HG03520 (cell line): ENCODE results near the gene TRIM28.

Source experiments
- ATAC-seq: cut with Tn5 transposase; IDR thresholded peaks from one replicate; pipeline ENCODE4 v1.9.1; 2021; ENCODE audit warnings: mild to moderate bottlenecking, moderate library complexity; ENCODE audit not compliant: unreplicated experiment

Gene TRIM28

DNA sequence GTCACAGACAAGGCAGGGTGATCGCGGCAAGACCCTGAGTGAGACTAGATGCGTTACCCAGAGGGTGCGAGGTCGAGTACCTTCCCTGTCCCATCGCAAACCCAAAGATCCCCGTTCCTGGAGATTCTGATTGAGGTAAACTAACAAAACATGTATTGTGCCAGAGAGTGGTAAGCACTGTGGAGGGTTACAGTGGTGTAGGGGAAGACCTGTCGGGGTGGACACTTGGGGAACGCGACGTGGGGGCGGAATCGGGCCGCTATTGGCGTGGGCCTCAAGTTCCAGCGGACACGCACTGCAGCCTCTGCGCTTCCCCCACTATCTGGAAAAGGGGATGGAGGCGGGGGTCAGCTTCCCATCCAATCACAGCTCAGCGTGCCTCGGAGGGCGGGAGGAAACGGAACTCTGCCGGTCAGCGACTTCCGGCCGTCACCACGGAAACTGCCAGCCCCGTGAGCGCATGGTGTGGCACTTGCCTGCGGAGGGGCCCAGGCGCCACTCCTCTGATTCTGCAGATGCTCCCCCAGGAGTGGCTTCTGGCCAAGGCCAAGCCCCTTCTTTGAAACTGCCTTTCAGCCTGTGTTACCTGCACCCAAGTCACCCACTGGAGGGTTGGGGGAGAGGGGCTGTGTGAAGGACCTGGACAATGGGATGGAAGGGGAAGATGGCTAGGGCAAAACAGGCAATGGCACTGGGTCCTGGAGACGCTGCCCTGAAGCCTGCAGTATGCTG is 15.6 kb downstream of the TRIM28 start:
- no peak for ATAC-seq

DNA sequence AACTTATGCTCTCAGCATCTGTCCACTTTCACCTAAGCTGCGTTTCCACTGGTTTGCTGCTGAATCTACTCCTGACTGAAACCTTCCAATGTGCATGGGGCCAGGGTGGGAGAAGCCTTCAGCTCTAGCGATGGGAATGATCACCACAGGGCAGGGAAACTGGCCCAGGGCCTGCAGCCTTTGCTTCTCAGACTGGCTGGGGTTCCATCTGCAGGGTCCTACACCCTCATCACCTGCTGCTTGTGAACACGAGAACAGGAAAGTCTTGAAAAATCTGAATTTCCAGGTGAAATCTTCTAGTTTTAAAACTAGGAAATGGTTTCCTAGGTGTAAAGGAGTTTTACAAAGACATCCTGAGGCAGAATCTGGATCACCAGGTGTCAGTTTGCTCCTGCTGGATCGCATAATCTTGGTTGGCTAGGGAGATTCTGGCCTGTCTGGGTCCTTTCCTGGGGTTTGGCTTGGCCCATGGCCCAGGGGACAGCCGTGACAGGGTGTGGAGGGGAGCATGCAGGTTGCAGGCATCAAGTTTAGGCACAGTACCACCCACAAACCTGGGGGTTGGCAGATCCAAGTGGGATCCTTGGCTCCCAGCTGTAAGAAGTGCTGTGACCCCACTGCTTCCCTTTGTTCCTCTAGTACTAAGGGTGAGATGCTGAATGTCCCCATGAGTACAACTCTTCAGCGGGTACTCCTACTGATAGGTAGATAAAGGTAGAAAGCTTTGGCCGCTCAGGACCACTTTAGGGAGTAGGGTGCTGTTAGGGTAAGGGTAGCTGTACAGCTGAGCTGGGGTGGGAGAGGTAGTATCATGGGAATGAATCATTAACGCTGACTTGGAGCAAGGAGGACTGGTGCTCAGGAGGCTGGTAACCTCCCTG is 16.4 kb downstream of the TRIM28 start:
- ATAC-seq = no peak

DNA sequence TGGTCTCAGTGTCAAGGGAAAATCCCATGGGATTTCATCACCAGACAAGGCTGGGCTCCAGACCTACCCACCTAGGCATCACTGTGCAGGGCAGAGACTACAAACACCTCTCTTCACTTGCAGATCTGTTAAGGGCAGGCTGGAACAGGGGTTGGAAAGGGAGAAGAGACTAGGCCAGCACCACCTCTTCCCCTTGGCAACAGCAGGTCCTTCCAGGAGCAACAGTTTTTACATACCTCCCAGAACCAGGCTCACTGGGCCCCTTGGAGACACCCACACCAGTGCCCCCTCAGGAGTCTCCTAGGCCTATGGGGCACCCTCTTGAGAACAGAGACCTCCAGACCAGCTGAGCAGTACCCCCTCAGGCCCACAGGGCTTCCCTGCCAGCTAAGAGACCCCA is 17.1 kb downstream of the TRIM28 start:
- ATAC-seq = no peak

DNA sequence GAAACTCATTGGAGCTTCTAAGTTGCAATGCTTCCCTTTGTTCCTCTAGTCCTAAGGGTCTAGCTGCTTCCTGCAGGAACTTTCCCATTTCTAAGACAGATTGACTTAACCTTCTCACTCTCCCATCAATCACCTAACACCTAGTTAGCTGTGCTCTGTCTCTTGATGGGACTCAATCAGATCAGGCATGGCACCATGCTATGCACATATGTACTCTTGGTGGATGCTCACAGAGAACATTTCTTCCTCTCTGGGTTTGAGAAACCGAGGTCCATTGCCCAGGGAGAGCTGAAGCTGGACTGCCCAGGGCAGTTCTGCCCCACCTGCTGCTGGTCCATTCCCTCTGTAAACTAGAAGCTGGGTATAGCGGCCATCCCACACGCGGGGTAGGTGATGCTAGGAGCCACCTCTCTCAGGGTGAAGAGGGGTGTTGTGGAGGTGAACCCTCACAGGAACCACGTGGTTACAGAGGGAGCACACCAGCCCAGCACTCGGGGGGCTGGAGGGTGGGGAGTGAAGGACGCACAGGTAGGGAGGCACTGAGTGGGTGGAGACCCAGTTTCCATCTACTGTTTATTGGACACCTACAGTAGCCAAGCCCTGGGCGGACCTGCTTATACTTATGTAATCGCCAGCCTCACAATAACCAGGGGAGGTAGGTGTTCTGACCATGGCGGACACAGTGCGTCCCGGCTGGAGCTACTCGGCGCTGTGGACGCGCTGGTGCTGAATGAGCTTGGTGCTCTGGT is 17.7 kb downstream of the TRIM28 start:
- ATAC-seq = no peak

DNA sequence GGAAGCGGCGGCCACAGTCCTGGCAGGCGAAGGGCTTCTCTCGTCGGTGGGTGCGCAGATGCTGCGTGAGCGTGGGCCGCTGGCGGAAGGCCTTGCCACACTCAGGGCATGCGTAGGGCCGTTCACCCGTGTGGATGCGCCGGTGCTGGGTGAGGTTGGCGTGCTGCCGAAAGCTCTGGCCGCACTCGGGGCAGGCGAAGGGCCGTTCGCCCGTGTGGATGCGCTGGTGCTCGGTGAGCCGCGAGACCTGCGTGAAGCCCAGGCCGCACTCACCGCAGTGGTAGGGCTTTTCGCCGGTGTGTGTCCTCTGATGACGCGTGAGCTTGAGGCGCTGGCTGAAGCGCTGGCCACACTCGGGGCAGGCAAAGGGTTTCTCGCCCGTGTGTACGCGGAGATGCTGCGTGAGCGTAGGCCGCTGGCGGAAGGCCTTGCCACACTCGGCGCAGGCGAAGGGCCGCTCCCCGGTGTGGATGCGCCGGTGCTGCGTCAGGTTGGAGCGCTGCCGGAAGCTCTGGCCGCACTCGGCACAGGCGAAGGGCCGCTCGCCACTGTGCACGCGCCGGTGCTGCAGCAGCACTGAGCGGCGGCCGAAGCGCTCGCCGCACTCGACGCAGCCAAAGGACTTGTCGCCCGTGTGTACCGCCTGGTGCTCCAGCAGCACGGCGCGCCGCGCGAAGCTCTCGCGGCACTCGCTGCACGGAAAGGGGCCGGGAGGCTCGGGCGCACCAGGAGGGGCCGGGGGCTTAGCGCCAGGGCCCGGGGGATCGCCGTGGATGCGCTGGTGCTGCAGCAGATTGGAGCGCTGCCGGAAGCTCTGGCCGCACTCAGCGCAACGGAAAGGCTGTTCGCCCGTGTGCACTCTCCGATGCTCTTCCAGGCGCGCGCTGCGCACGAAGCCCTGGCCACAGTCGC is 18.5 kb downstream of the TRIM28 start:
- ATAC-seq = no peak

DNA sequence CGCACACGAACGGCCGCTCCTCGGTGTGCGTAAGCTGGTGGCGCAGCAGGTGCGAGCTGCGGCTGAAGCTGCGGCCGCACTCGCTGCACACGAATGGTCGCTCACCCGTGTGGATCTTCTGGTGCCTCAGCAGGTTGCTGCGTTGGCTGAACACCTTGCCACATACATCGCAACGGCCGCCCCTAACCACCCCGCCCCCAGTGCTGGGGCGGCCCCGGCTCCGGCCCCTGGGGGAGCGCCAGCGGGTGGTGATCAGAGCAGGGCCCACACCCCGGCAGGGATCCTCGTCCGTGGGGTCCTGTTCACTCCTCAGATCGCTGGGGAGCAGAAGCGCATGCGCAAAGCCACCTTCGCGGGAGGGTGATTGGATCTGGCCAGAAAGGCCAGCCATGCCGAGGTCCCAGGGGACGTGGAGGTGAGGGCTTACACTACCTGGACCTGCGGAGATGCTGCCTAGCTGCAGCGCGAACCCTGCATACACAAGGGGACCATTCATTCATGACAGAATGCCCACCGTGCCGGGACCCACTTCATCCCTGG is 19.2 kb downstream of the TRIM28 start:
- no peak for ATAC-seq

DNA sequence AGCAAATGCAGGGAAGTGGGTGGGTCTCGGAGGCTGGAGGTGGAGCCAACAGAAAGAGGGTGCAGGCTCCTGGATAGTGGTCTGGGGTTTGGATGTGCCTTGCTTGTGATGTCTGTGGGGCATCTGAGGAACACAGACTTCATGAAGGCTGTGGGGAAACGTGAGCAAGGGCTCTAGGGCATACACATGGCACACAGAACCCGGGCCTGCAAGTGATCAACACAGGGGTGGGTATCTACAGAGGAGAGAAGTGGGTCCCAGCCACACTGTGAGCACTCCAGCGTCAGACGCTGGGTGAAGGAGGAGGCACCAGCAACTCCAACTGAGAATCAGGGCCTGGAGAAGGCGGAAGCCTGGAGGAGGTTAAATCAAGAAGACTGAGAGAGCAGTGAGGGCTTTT is 20.0 kb downstream of the TRIM28 start:
- ATAC-seq = no peak

DNA sequence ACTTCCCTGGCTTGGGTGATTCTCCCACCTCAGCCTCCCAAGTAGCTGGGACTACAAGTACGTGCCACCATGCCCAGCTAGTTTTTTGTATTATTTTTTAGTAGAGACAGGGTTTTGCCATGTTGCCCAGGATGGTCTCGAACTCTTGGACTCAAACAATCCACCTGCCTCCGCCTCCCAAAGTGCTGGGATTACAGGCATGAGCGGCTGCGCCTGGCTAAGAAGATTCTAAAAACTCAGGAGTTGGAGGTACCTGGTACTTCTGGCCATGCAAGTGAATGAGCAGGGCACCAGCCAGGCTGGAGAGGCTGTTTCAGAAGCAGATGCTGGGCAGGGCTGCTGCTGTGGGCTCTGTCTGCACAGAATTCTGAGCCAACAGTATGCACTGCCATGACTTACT is 23.1 kb downstream of the TRIM28 start:
- ATAC-seq = no peak

DNA sequence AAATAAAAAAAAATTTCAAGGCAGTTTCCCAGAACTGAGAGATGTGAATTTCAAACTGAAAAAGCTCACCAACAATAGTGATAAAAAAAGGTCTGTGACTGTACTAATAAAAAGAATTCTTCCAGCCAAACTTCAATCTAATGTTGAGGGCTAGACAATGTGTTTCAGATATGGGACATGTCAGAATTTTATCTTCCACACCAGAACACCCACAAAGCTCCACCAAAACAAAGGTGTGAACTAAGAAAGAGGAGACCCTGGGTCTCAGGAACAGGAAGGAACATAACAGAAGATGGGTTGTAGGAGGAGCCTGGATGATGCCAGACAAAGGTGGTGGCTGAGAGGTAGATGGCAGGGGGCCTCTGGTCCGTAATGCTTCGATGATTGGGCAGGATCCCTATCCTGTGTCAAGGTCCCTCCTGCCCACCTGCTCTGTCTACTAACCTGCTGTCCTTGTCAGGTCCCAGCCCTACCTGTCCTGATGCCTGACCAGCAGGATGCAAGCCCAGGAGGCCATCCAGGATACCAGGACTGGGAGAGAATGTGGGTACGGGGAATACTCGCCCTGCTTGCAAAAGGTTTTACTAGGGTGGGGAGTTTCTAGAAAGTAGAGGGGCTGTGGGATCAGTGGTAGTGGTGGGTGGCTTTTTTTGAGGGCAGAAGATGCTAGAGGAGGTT is 24.7 kb downstream of the TRIM28 start:
- ATAC-seq = no peak

DNA sequence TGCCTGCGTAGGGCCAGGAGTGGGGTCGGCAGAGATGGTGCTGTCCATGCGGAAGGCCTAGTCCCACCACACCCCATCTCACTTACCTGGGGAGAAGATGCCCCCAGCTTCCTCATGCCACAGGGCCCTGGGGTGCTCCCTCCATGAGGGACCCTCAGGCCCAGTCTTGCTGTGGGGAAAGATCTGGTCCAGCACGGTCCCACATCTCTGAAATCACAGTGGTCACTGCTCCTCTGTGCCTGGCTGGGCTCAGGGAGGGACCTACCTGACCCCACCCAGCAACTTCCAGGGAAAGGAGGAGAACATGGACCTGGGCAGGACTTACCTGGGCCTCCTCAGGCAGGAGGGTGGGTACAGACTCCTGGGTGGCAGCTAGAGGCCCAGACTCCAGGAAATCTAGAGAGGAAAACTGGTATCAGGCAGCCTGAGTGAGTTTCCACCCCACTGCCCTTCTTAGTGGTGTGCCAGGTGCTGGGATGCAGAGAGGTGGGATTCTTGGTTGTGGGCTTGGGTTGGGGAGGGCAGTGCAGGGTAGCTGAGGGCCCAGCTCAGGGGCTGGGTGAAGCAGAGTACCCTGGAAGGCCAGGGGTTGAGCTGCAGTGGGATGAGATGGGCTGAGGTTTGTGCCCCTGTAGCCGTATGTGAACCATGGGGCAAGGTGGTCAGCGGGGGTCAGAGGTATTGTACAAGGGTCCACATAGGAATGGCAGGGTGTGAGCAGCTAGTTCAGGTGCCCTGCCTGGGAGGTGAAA is 25.5 kb downstream of the TRIM28 start:
- ATAC-seq = no peak

DNA sequence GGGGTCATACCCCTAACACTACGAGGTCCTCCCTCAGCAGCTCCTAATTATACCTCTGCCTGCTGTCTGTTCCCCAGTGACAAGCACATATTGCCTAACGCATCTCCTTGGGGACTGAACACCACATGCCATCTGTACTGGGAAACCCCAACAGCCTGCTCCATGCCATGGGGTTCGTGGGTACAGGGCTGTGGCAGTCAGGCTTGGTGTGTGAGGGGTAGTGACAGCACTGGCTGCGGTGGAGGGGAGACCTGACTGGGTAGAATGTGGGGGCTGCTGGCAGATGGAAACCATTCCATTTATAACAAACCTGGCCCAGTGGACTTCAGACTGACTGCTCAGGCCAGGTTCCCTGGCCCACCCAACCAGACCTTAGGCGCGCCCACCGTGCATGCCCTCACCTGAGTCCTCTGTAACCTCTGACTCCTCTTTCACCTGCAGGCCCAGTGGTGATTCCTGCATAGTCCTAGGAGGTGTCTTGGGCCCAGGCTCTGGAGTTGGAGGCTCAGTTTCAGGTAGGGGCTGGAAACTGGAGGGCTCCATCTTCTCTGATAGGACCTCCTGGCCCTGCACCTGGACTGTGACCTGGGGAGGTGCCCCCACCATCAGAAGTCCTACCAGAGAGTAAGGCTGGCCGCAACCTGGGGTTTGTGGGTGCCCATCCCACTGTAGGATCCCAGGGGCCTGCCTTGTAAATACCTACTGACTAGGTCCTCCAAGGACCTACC is 26.2 kb downstream of the TRIM28 start:
- no peak for ATAC-seq

DNA sequence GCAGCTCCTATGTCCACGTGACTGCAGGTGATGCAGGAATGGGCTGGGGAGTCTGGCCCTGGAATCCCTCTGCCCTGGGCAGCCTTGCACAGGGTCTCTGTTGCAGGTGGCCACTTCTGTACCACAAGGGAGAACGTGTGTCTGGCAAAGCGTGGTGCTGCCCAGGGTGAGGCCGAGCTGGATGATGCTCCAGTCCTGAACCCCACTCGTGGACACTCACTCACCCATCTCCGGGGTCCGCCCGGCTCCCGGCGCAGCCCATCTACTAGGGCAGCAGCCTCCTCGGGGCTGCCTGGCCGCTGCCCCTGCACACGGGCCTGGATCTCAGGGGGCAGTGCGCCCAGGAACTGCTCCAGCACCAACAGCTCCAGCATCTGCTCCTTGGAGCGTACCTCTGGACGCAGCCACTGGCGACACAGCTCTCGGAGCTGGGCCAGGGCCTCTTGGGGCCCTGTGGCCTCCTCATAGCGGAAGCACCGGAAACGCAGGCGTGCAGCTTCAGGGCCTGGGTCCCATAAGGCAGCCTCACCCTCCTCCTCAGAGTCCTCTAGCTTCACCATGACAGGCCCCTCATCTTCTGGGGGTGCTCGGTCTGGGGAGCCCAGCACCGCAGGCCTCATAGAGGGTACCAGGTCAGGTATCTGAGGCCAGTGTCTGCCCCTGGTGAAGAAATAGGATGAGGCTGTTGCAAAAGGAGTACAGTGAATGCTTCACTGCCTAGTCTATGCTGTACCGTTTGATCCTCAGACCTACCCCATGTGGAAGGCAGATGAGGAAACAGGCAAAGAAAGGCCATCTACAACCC is 27.1 kb downstream of the TRIM28 start:
- ATAC-seq = no peak

DNA sequence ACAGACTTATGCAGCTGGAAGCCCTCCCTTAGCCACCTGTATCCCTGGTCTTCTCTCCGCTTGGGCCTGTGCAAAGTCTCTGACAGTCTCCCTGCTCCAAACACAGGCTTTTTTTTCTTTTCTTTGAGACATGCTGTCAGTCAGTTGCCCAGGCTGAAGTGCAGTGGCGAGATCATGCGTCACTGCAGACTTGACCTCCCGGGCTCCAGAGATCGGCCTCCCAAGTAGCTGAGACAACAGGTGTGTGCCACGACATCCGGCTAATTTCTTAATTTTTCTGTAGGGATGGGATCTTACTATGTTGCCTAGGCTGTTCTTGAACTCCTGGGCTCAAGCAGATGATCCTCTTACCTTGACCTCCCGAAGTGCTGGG is 27.7 kb downstream of the TRIM28 start:
- ATAC-seq = no peak

DNA sequence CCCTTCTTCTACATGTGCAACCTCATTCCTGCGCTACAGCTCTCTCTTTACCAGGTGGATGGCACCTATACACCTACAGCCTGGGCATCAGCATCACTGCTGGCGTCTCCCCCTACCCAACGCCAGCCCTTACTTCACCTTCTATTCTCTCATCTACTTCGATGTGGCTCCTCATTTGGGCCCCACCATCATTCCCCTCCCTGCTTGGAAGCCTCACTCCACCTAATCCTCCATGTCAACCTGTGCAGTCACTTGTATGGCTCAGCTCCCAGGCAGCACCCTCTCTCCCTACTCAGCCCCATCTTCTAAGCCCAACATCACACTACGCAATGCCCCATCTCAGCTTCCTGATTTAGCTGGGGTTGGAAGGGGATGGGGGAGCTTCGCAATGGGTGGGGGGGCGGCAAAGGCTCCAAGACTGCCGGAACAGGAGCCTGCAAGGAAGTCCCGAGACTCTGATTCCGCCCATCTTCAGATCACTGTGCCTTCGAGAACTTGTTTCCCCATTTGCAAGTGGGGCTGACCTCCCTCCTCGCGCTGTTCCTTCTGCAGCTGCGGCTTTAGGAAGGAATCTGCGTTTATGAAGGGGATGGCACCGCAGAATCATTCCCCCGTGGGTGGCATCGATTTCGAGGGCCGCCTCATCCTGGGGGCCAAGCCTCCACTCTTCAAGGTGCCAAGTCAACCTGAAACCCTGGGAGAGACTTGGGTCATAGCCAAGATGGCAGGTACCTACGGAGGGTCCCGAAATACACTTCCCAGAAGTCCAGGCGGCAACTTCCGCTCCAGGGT is 28.4 kb downstream of the TRIM28 start:
- no peak for ATAC-seq

DNA sequence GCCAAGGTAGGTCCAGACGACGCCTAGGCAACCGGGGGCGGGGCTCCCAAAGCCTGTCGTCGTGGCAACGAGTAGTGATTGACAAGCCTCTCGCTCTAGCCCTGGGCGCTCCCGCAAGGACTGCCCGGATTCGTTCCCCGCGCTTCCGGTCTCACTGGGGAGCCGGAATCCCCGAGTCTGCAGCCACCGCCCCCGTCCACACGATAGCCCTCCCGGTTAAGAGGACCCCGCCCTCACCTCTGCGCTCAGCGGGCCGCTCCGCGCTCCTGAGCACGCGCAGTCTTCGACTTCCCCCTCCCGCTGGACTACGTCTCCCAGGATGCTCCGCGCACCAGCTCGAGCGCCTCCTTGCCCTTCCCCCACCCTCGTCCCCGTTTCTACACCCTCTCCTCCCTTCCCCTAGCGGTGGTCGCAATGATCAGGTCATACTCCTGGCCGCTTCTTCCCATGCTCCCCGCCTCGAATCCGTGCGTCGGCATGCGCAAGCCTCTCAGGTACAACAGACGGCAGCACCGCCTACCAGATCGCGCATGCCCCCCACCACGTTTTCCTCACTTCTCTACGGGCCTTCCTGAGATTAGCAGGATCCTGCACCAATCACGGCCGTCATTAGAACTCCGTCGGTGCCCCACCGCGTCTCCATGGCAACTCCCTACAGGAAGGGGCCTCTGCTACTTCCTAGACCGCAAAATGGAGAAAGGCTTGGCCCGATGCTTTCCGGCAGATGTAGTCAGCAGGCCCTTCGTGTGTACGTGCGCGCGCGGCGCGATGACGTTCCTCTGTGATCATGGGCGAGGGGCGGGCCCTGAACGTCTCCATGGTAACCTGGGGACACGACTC is 29.2 kb downstream of the TRIM28 start, which contains the start of gene MZF1:
Gene MZF1 (minus strand): TSS at position 518 of the 840 bp plus-strand sequence. CDS start 1,946 bp downstream, outside the sequence.
- ATAC-seq = peak; percentile 46
